Endodermal cell (in vitro differentiated cells): ENCODE data around the gene CCM2. TPM values are rescaled to one million over a fixed set of nuclear protein-coding genes. Genes with fewer than 3 reads are reported as not detected.

Experiments used
- DNase-seq: peaks from one replicate; pipeline ENCODE4 v3.0.0-alpha.2; 2017
- H3K27ac ChIP-seq: 2 replicates; pipeline ENCODE4 v1.5.1; 2013; ENCODE audit warnings: mild to moderate bottlenecking, low read depth, low read length, moderate library complexity
- H3K27me3 ChIP-seq: 2 replicates; pipeline ENCODE4 v1.6.1; 2013; ENCODE audit warnings: mild to moderate bottlenecking, low read length, moderate library complexity; ENCODE audit not compliant: insufficient read depth, control insufficient read depth, poor library complexity, severe bottlenecking
- H3K36me3 ChIP-seq: 2 replicates; pipeline ENCODE4 v1.7.0; 2013; ENCODE audit warnings: mild to moderate bottlenecking, low read length, moderate library complexity; ENCODE audit not compliant: control insufficient read depth, insufficient read depth
- H3K4me1 ChIP-seq: one replicate; pipeline ENCODE4 v1.7.0; 2013; ENCODE audit warnings: low read length; ENCODE audit not compliant: control insufficient read depth, insufficient read depth
- H3K4me3 ChIP-seq: 2 replicates; pipeline ENCODE4 v1.5.1; 2013; ENCODE audit warnings: mild to moderate bottlenecking, low read length, moderate library complexity
- H3K9ac ChIP-seq: 2 replicates; pipeline ENCODE4 v1.6.1; 2013; ENCODE audit warnings: mild to moderate bottlenecking, low read length, moderate library complexity; ENCODE audit not compliant: poor library complexity, severe bottlenecking; ENCODE audit errors: extremely low read depth
- H3K9me3 ChIP-seq: 2 replicates; pipeline ENCODE4 v1.6.1; 2013; ENCODE audit warnings: mild to moderate bottlenecking, low read length, moderate library complexity; ENCODE audit not compliant: control insufficient read depth
- H3K27ac Mint-ChIP-seq: 2 replicates; pipeline ENCODE4 v1.8.0; 2020; ENCODE audit warnings: mixed read lengths
- H3K27me3 Mint-ChIP-seq: 2 replicates; pipeline ENCODE4 v1.8.0; 2021; ENCODE audit warnings: mild to moderate bottlenecking, mixed read lengths; ENCODE audit not compliant: insufficient read depth
- H3K36me3 Mint-ChIP-seq: 2 replicates; pipeline ENCODE4 v1.8.0; 2020; ENCODE audit warnings: low read depth, mixed read lengths
- H3K4me1 Mint-ChIP-seq: 2 replicates; pipeline ENCODE4 v1.8.0; 2020; ENCODE audit warnings: mixed read lengths
- H3K4me3 Mint-ChIP-seq: 2 replicates; pipeline ENCODE4 v1.8.0; 2020; ENCODE audit warnings: mild to moderate bottlenecking, moderate library complexity, mixed read lengths
- H3K9me3 Mint-ChIP-seq: 2 replicates; pipeline ENCODE4 v1.8.0; 2020; ENCODE audit warnings: mild to moderate bottlenecking, mixed read lengths
- CTCF ChIP-seq: fragments of 200-600 bp; sonication (generic); conservative IDR thresholded peaks from 2 replicates; pipeline ENCODE4 v1.5.0; 2021; ENCODE audit warnings: antibody characterized with exemption, mild to moderate bottlenecking
- WGBS, 2 experiments: methylation state at CpG; one replicate each; pipeline versions ENCODE4 v1.1.5 to v1.1.7; 2013; ENCODE audit warnings: missing lambda C conversion rate in 2 of 2, mixed read lengths in 1 of 2; ENCODE audit not compliant: insufficient coverage in 1 of 2, insufficient read length in 1 of 2; 5-methylcytosine and 5-hydroxymethylcytosine counted together
- total RNA-seq, 2 donors: library from RNA; stranded (reverse); fragmentation: NEBNext Ultra II Directional in 1 of 2; extraction: Animal tissue kit (Norgen Biotek cat#: 25700) in 1 of 2; gene quantifications; 2 replicates in 1 of 2; 3 replicates in 1 of 2; pipeline ENCODE4 v1.2.1, GENCODE V29; 2021

Gene CCM2
- total RNA-seq, 2 donors from 2014 or later = 37.4 to 38.1 TPM

DNA sequence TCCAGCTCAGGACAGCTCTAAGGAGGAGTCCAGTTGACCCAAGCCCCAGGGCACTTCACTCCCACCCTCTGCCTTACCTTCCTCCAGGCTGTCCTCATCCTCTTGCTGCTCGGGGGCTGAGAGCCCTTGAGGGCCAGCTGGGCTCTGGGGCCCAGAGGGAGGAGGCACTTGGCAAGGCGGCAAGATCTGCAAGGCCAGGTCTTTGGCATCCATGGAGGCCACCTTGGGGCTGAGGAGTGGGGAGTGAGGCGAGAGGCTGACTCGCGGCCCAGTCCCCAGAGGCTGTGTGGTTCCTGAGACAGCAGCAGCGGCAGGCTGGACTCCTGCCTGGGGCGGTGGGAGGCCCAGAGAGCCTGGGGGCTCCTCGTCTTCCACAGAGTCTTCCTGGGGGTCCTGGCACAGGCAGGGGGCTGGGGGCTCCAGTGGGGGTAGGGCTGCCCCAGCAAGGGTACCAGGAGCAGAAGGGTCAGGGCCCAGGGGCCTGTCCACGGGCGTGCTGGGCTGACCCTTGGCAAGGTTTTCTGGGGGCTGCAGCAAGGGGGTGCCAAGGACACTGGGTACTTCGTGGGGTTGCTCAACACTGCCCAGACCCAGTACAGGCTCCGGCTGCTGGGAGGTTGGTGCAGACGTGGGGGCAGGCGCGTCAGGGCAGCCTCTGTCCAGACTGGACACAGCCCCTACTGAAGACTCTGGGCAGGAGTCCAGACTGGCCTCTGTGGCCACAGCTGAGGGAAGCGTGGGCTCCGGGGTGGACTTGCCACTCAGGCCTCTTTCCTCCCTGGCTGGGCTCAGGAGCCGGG lies 82.2 kb downstream of the CCM2 start:
- WGBS, 2 experiments = 91 to 95% methylated on average over 10 to 18 of the region's 18 CpGs
- no peak overlapping the region for H3K4me3 Mint-ChIP-seq
- Histone ChIP-seq H3K9ac (no peak overlapping the region), H3K4me3 (no peak overlapping the region), H3K36me3 (no peaks in the 10 kb centered on the region), H3K9me3 (no peaks in the 10 kb centered on the region), H3K27ac (no peak overlapping the region), H3K27me3 (no peaks in the 10 kb centered on the region), H3K4me1 (no peaks in the 10 kb centered on the region)
- H3K9me3 Mint-ChIP-seq = no peaks in the 10 kb centered on the region
- peaks cover 3% of the 10 kb centered on the region for H3K36me3 Mint-ChIP-seq
- no peak overlapping the region for H3K27ac Mint-ChIP-seq
- no peaks in the 10 kb centered on the region for H3K27me3 Mint-ChIP-seq
- no peak for TF ChIP-seq CTCF
- DNase-seq = no peak
- H3K4me1 Mint-ChIP-seq = no peaks in the 10 kb centered on the region

DNA sequence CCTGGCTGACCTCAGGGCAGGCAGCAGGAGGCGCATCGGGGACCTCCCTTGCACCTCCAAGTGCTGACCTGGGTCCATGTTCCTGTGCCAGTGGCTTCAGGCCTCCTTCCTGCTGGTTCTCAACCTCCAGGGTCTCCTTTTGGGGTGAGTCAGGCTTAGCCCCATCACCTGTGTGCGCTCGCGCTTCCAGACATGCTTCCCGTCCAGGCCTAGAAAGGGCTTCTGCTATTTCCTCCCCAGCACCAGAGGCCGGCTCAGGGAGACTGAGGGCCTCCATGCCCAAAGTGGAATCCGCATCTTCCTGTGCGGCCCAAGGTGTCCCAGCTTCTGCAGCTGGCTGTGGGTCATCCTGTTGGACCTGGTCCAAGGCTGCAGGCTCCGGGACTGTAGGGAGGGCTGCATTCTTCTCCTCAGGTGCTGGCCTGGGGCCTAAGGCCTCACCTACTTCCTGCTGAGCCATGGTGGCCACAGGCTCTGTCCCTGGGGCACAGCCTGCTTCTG lies 82.9 kb downstream of the CCM2 start:
- Mint-ChIP-seq H3K27ac (peak overlapping the region; percentile 48), H3K36me3 (peaks cover 3% of the 10 kb centered on the region), H3K4me3 (no peak overlapping the region), H3K27me3 (no peaks in the 10 kb centered on the region), H3K9me3 (no peaks in the 10 kb centered on the region), H3K4me1 (no peaks in the 10 kb centered on the region)
- no peaks in the 10 kb centered on the region for H3K36me3 ChIP-seq
- no peak for TF ChIP-seq CTCF
- no peaks in the 10 kb centered on the region for H3K4me1 ChIP-seq
- H3K27ac ChIP-seq = no peak overlapping the region
- DNase-seq = no peak
- no peak overlapping the region for H3K9ac ChIP-seq
- no peaks in the 10 kb centered on the region for H3K9me3 ChIP-seq
- H3K27me3 ChIP-seq = peaks cover 1% of the 10 kb centered on the region
- H3K4me3 ChIP-seq = no peak overlapping the region
- 88 to 89% methylated on average over 6 to 10 of the region's 10 CpGs for WGBS, 2 experiments

GRCh38 chr7:45084336-45084735 lies 84.3 kb downstream of the CCM2 start:
- H3K9ac ChIP-seq = no peak overlapping the region
- TF ChIP-seq CTCF = no peak
- Mint-ChIP-seq H3K4me1 (no peaks in the 10 kb centered on the region), H3K4me3 (no peak overlapping the region), H3K36me3 (no peaks in the 10 kb centered on the region), H3K9me3 (no peaks in the 10 kb centered on the region), H3K27me3 (peaks cover 5% of the 10 kb centered on the region), H3K27ac (no peak overlapping the region)
- no peaks in the 10 kb centered on the region for H3K4me1 ChIP-seq
- peak overlapping the region; percentile 44 for H3K27ac ChIP-seq
- H3K9me3 ChIP-seq = no peaks in the 10 kb centered on the region
- H3K27me3 ChIP-seq = peaks cover 6% of the 10 kb centered on the region
- no peaks in the 10 kb centered on the region for H3K36me3 ChIP-seq
- 91 to 100% methylated on average over 2 to 5 of the region's 5 CpGs for WGBS, 2 experiments
- DNase-seq = no peak
- no peak overlapping the region for H3K4me3 ChIP-seq
